Measurements from ENCODE around the gene CDK8.

GRCh38 chr13:26327940-26328725 lies 74.2 kb downstream of the CDK8 start:
- no peak for TF ChIP-seq YY1 (IDR thresholded peaks at IDR 0.05; ENCODE audit: insufficient read depth, insufficient read length)
- no peak for TF ChIP-seq SUZ12 (IDR thresholded peaks at IDR 0.05; ENCODE audit: extremely low read depth, insufficient read depth, insufficient read length)

All from NT2/D1 (cell line).